ENCODE results near the gene XRN2.

Gene XRN2

GRCh38 chr20:21303061-21303871 lies at the start of gene XRN2:
XRN2 (plus strand) TSS chr20:21303331; CDS start chr20:21303399, 68 bp downstream.
- DNase-seq (ENCODE audit: low read depth in 2 of 2): peak; percentile 94 to 95

DNA sequence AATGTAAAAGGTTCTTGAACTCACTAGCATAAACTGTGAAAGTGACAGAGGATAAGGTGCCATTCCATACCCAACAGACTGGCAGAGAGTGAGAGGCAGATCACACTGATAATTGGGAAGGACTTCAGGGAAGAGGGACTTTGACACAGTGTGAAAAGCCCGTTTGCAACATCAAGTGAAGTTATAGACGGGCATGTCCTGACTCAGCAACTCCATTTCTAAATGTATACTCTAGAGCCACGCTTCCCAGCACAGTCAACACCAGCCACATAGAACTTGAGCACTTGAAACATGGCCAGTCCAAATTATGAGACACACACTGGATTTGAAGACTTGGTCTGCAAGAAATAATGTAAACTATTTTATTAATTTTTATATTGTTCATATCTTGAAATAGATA lies 45.9 kb upstream of the XRN2 start:
- DNase-seq (ENCODE audit: low read depth in 2 of 2): no peak

DNA sequence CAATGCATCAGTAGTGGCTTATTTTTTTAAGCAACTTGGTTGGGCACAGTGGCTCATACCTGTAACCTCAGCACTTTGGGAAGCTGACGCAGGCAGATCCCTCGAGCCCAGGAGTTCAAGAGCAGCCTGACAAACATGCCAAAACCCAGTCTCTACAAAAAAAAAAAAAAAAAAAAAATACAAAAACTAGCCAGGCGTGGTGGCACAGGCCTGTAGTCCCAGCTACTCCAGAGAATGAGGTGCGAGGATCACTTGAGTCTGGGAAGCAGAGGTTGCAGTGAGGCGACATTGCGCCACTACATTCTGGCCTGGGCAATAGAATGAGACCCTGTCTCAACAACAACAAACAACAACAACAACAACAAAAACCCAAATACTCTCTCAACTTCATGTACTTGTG lies 44.7 kb upstream of the XRN2 start:
- no peak for DNase-seq (ENCODE audit: low read depth in 2 of 2)

- no peak for DNase-seq (ENCODE audit: low read depth in 2 of 2)
Observed at GRCh38 chr20:21259346-21259745, 43.8 kb upstream of the XRN2 start.

- no peak for DNase-seq (ENCODE audit: low read depth in 2 of 2)
Observed at GRCh38 chr20:21262812-21263211, 40.3 kb upstream of the XRN2 start.

DNA sequence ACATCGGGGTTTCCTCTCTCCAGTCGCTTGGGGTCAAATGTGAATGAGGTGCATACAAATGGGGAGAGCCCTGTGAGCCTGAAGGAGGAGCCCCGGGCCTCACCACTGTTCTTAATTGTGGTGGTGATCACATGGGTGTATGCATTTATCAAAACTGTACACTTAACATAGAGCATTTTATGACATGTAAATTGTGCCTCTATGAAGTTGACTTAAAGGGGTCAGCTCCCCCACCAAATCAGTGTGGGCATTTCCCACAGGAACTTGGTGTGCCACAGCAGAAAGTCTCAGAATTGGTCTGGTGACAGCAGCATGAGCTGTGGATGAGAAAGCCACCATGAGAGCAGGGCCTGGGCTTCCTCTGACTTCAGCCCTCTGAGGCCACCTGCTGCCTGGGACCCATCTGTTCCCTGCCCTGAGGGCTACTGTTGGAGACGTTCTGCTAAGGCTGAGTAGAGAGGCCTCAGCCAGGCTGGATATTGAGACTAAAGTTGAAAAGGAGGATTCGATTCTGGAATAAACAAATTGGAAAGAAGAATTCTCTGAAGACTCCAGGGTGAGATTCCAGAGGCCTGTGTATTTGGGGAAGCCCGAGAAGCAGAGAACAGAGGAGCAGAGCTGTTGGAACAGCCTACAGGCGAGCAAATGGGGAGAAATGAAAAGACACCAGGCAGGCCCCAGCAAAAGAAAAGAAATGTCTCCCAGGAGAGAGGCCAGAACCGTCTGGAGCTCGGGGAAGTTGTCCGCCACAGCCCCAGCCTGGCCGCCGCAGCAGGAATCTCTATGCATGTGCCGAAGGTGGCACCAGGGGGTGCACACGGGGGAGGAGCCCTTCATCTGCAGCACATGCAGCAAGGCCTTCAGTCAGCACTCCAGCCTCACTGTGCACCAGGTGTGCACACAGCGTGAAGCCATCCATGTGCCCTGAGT lies 37.6 kb upstream of the XRN2 start:
- DNase-seq (ENCODE audit: low read depth in 2 of 2): no peak

GRCh38 chr20:21266191-21266536 lies 37.0 kb upstream of the XRN2 start:
- no peak for DNase-seq (ENCODE audit: low read depth in 2 of 2)

DNA sequence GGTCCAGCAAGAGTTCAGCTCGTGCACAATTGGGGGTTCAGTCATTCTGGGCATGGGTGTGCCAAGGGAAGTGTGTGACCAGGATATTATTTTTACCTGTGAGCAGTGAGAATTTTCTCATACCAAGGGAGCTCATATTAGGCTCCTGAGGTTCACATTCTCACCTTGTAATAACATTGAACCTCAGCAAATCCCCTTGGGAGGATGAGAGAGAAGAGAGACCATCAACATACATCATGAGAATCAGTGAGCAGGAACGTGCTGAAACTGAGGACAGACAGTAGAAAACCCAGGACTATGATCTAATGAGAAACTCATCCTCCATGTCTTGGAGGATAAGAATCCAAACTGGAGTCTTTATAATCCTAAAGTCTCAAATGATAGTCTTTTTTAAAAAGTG lies 33.4 kb upstream of the XRN2 start:
- DNase-seq (ENCODE audit: low read depth in 2 of 2): no peak

GRCh38 chr20:21270806-21271205 lies 32.3 kb upstream of the XRN2 start:
- DNase-seq (ENCODE audit: low read depth in 2 of 2): no peak

- no peak for DNase-seq (ENCODE audit: low read depth in 2 of 2)
Observed at GRCh38 chr20:21272279-21272678, 30.9 kb upstream of the XRN2 start.

- no peak for DNase-seq (ENCODE audit: low read depth in 2 of 2)
Observed at GRCh38 chr20:21272679-21273078, 30.5 kb upstream of the XRN2 start.

DNA sequence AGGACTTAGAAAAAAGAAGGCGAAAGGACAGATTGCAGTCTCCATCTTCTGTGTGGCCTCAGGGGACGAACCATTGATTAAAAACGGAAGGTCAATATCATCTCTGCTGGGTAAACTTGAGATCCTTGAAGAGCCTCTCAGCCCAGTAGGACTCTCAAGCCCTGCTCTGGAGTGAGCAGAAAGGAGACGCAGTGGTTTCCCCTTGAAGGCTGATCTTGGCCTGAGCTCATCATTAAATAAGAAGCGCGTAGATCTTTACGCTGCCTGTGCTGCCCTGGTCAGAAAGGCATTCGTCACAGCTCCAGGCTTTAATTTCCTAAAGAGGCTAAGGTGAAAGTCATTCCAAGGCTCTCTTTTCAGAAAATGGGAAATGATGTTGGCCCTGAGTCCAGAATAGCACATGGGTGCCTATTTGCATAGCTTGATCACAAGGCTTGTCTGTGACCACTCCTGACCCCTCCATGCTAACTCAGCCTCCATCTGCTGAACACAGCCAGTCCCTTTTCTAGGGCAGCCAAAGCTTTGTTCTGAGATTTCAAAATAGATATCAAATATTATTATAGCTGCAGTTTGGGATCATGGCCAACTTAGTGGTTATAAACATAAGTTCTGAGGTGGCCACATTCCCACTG lies 29.3 kb upstream of the XRN2 start:
- no peak for DNase-seq (ENCODE audit: low read depth in 2 of 2)

DNA sequence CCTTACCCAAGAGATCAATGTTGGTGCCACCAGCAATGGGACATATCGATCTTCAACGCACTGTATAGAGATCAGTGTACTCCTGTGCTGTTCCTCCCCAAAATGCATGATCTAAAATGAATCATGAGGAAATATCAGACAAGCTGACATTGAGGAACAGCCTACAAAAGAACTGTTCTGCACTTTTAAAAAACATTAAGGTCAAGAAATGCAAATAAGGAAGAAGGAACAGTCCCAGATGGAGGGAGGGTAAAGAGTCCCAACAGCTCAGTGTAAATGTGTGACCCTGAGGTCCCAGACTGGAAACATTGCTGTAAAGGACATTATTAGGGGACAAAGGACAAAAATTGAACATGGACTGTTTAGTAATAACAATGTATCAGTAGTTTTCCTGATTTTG lies 24.3 kb upstream of the XRN2 start:
- DNase-seq (ENCODE audit: low read depth in 2 of 2): no peak

- no peak for DNase-seq (ENCODE audit: low read depth in 2 of 2)
Observed at GRCh38 chr20:21279706-21280521, 23.2 kb upstream of the XRN2 start.

GRCh38 chr20:21280522-21281016 lies 22.6 kb upstream of the XRN2 start:
- no peak for DNase-seq (ENCODE audit: low read depth in 2 of 2)

GRCh38 chr20:21286775-21287174 lies 16.4 kb upstream of the XRN2 start:
- no peak for DNase-seq (ENCODE audit: low read depth in 2 of 2)

GRCh38 chr20:21288587-21289370 lies 14.4 kb upstream of the XRN2 start:
- no peak for DNase-seq (ENCODE audit: low read depth in 2 of 2)

DNA sequence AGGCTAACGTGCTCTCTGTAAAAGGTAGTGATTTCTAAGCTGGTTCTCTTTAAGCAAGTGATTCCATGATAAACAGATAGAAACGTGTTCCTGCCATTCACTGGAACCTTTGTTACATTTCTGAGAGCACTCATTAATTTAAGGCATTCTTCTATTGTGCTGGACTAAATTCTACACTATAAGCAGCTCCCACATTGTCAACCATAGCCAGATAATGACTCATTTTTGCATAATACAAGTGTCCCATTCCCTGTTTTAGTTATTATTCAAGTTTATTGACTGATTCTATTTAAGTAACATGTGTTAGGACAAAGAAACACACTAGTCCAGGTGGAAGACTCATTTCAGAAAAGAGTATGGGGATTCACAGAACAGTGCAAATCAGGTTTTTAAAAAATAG lies 13.5 kb upstream of the XRN2 start:
- no peak for DNase-seq (ENCODE audit: low read depth in 2 of 2)

GRCh38 chr20:21291026-21291425 lies 12.1 kb upstream of the XRN2 start:
- DNase-seq (ENCODE audit: low read depth in 2 of 2): no peak

GRCh38 chr20:21294755-21295154 lies 8.4 kb upstream of the XRN2 start:
- no peak for DNase-seq (ENCODE audit: low read depth in 2 of 2)

All from stimulated activated CD4-positive, alpha-beta T cell treated with anti-CD3 and anti-CD28 coated beads, Interleukin-1b, Interleukin-23, amount 100 ng/mL, for 4 hours (primary cell).